SK-N-MC (cell line): ENCODE measurements around the gene SYCE3.

Experiments used
- EZH2 ChIP-seq: fragments of 200-600 bp; sonication (generic); IDR thresholded peaks from one replicate; pipeline ENCODE4 v1.6.1; 2017; ENCODE audit warnings: antibody characterized with exemption
- POLR2AphosphoS5 ChIP-seq: IDR thresholded peaks from 2 replicates; pipeline ENCODE4 v1.6.1; 2012; ENCODE audit warnings: mild to moderate bottlenecking, low read depth, low read length, borderline replicate concordance

DNA sequence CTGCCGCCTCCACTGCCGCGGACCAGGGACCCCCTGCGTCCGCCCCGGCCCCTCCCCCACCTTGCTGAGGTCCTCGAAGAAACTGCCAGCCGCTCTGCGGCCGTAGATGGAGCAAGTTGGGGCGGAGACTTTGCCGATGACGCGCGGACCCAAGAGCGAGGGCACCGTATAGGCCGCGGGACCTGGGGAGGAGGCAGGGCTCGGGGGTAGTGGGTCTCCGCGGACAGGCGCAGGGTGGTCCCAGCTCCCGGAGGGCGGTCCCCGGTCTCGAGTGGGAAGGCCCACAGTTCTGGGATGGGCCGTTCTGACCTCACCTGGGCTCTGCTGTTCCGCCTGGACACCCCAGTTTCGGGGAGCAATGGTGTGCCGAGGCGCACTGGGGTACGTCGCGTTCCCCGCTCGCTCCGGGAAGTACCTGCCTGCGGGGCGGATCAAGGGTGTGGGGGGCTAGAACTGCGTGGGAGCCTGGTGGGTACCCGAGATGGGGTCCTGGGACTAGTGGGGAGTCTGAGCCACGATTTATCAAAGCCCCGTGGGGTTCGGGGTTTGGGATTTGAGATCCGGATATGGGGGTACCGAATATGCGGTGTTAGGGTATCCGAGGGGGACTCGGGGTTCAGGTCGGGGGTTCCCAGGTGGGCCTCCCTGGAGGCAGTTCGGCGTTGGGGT lies 31.7 kb downstream of the SYCE3 start:
- TF ChIP-seq EZH2 (no peak), POLR2AphosphoS5 (no peak)
